HCT116 (cell line): ENCODE measurements around the gene NHERF1.

ENCODE experiments used
- CEBPB ChIP-seq: IDR thresholded peaks from 2 replicates; pipeline ENCODE4 v1.6.1; 2012; ENCODE audit warnings: low read depth
- CTCF ChIP-seq, 3 experiments: fragments of 200-600 bp in 1 of 3; sonication (generic) in 1 of 3; IDR thresholded peaks in 2 of 3; conservative IDR thresholded peaks in 1 of 3; 2 replicates each; pipeline ENCODE4 v1.5.1; 2012 to 2017; ENCODE audit warnings: low read depth in 2 of 3, low read length in 2 of 3, antibody characterized with exemption in 1 of 3, borderline replicate concordance in 1 of 3, control low read depth in 1 of 3, mild to moderate bottlenecking in 1 of 3, mixed read lengths in 1 of 3, mixed run types in 1 of 3, moderate library complexity in 1 of 3; ENCODE audit not compliant: insufficient read depth in 1 of 3
- EZH2phosphoT487 ChIP-seq: fragments of 200-600 bp; IDR thresholded peaks from 2 replicates; pipeline ENCODE4 v1.6.1; 2018; ENCODE audit warnings: antibody characterized with exemption, borderline replicate concordance
- POLR2A ChIP-seq: IDR thresholded peaks from 2 replicates; pipeline ENCODE4 v1.7.0; 2011; ENCODE audit warnings: borderline replicate concordance; ENCODE audit not compliant: insufficient read depth, insufficient read length; ENCODE audit errors: extremely low read depth
- POLR2AphosphoS5 ChIP-seq: IDR thresholded peaks from 2 replicates; pipeline ENCODE4 v1.6.1; 2011; ENCODE audit warnings: mild to moderate bottlenecking, low read depth, low read length, moderate library complexity
- RAD21 ChIP-seq: IDR thresholded peaks from 2 replicates; pipeline ENCODE4 v1.6.1; 2012; ENCODE audit warnings: low read depth, mild to moderate bottlenecking
- SIN3A ChIP-seq: IDR thresholded peaks from 2 replicates; pipeline ENCODE4 v1.6.1; 2012; ENCODE audit warnings: low read depth
- SRF ChIP-seq: IDR thresholded peaks from 2 replicates; pipeline ENCODE4 v1.6.1; 2012; ENCODE audit warnings: low read depth
- ZFX ChIP-seq: fragments of 450-650 bp; IDR thresholded peaks from 2 replicates; pipeline ENCODE4 v1.6.1; 2017

GRCh38 chr17:74812109-74813009 lies 63.9 kb downstream of the NHERF1 start:
- TF ChIP-seq CEBPB (no peak), CTCF (IDR thresholded peaks at IDR 0.05 in 2 of 3, conservative IDR thresholded peaks at IDR 0.05 in 1 of 3; ENCODE audit: borderline replicate concordance in 1 of 3, insufficient read depth in 1 of 3, low read depth in 2 of 3, low read length in 2 of 3) (no peak), EZH2phosphoT487 (no peak), SIN3A (no peak), RAD21 (no peak), POLR2AphosphoS5 (no peak), ZFX (no peak), POLR2A (no peak), SRF (no peak)
